NCI-H524 (cell line): Measurements from ENCODE around the gene LRRC41.
"Not testable (repeated sequence)": the region's sequence is repeated elsewhere in the genome, so short reads cannot be mapped to it uniquely, and the experiment has no call there.

Experiments
- DNase-seq, 2 experiments: peaks; one replicate each; lab custom pipeline; 2025; lab: John Stamatoyannopoulos, UW

The LRRC41 gene

DNA sequence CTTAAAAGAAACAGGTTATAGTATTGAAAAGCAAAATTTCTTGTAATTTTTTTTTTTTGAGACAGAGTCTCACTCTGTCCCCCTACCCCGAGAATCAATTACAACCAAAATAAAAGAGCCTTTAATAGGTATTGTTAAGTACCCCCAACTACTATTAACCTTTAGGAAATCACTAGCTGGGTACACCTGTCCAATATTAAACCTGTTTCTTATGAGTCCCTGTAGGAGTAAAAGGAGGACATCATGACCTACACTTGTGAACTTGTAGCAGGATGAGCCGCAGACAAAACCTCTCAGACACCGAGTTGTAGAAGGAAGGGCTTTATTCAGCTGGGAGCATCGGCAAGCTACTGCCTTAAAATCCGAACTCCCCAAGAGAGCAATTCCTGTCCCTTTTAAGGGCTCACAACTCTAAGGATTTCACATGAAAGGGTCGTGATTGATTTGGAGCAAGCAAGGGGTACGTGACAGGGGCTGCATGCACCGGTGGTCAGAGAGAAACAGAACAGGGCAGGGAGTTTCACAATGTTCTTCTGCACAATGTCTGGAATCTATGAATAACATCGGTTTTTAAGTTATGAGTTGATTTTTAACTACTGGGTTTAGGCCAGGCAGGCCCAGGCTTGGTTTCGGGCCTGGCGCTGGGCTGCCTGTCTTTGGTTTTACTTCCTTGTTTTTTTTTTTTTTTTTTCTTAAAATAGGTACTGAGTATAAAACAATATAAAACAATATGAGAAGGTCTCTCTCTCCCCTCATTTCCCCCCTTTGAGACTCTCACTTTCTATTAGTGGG, 22.1 kb upstream of the LRRC41 start:
- DNase-seq = not testable (repeated sequence)

DNA sequence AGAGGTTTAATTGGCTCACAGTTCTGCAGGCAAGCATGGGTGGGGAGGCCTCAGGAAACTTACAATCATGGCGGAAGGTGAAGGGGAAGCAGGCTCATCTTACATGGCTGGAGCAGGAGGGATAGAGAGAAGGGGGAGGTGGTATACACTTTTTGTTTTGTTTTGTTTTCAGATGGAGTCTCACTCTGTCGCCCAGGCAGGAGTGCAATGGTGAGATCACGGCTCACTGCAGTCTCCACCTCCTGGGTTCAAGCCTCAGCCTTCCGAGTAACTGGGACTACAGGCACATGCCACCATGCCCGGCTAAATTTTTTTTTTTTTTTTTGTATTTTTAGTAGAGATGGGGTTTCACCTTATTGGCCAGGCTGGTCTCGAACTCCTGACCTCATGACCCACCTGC, 18.8 kb upstream of the LRRC41 start:
- not testable (repeated sequence) for DNase-seq

DNA sequence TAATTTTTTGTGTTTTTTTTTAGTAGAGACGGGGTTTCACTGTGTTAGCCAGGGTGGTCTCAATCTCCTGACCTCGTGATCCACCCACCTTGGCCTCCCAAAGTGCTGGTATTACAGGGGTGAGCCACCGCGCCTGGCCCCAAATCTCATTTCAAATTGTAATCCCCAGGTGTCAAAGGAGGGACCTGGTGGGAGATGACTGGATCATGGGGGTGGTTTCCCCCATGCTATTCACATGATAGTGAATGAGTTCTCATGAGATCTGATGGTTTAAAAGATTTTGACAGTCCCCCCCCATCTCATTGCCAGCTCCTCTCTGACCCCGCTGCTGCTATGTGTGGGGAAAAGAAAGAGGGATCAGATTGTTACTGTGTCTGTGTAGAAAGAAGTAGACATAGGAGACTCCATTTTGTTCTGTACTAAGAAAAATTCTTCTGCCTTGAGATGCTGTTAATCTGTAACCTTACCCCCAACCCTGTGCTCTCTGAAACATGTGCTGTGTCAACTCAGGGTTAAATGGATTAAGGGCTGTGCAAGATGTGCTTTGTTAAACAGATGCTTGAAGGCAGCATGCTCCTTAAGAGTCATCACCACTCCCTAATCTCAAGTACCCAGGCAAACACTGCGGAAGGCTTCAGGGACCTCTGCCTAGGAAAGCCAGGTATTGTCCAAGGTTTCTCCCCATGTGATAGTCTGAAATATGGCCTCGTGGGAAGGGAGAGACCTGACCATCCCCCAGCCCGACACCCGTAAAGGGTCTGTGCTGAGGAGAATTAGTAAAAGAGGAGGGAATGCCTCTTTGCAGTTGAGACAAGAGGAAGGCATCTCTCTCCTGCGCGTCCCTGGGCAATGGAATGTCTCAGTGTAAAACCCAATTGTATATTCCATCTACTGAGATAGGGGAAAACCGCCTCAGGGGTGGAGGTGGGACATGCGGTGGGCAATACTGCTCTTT, 16.8 kb upstream of the LRRC41 start:
- peak; percentile 39 to 64 for DNase-seq

DNA sequence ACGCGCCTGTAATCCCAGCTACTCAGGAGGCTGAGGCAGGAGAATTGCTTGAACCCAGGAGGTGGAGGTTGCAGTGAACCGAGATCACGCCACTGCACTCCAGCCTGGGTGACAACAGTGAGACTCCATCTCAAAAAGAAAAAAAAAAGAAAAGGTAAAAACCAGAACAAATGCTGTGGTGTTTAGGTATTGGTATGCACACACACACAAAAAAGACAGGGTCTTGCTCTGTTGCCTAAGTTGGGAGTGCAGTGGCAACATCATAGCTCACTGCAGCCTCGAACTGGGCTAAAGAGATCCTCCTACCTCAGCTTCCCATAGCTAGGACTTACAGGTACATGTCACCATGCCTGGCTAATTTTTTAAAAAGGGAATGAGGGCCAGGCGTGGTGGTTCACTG, 15.9 kb upstream of the LRRC41 start:
- not testable (repeated sequence) for DNase-seq

DNA sequence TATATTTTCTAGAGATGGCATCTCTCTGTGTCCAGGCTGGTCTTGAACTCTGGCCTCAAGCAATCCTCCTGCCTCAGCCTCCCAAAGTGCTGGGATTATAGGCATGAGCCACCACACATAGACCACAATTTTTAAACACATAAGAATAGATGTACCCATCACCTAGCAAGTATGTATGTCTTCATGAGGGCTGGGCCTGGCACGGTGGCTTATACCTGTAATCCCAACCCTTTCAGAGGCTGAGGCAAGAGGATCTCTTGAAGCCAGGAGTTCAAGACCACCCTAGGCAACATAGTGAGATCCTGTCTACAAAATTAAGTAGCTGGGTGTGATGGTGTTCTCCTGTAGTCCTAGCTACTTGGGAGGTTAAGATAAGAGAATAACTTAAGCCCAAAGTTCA, 13.9 kb upstream of the LRRC41 start:
- DNase-seq = no peak

DNA sequence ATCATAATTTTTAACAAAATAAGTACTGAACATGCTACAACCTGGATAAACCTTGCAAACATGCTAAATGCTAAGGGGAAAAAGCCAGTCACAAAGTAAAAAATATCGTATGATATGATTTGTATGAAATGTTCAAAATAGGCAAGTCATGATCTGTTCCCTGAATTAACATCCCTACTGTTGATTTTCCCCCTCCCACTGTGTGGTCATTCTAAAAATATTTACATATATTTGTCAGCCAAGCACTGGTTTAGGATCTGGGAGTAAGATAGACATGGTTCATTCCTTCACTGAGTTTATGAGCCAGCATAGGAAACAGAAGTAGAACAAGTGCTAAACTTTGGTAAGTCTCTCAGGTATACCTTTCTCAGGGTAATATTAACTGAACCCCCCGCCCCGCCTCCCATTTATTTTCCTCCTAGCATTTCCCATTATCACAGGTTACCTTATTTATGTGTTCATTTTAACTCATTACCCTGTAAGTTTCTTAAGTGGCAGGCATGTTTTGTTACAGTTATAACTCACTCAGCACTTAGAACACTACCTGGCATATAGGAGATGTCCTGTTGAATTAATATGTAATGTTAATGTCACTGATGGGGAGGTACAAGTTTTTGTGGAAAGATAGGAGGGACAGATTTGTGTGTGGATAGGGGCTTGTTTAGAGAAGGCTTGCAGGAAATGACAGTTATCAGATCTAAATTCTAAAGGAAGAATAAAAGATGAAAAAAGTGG, 12.4 kb upstream of the LRRC41 start:
- no peak for DNase-seq

- no peak for DNase-seq
Observed at GRCh38 chr1:46310321-46310720, 6.9 kb upstream of the LRRC41 start.

GRCh38 chr1:46309401-46310159, 6.2 kb upstream of the LRRC41 start:
- no peak for DNase-seq

- no peak for DNase-seq
Observed at GRCh38 chr1:46306159-46306530, 2.7 kb upstream of the LRRC41 start.

DNA sequence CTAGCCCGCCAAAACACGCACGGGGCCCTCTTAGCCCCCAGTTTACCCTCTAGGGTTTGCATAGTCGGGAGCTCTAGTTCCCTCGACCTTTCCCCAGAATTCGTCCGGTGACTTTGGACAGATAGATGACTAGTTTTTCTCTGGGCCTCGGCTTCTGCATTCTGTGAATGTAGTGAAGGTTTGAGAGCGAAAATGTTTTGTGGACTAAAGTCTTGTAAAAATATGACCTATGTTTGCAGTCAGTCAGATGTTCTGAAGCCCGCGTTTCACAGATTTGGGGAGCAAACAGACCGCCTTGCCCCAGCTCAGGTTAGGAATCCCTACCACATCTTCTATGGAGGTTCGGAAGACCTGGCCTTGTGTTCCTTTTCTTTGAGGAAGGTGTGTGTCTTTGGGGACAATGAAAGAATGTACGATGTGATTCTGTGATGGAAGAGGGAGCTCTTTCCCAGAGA, 483 bp upstream of the LRRC41 start:
- DNase-seq = no peak

- DNase-seq = peak in 1 of 2 experiments; percentile 37
Observed at GRCh38 chr1:46302641-46303037, 777 bp downstream of the LRRC41 start.

- peak; percentile 27 to 40 for DNase-seq
Observed at GRCh38 chr1:46301808-46302640, 1.4 kb downstream of the LRRC41 start.

- no peak for DNase-seq
Observed at GRCh38 chr1:46301406-46301807, 2.0 kb downstream of the LRRC41 start.

DNA sequence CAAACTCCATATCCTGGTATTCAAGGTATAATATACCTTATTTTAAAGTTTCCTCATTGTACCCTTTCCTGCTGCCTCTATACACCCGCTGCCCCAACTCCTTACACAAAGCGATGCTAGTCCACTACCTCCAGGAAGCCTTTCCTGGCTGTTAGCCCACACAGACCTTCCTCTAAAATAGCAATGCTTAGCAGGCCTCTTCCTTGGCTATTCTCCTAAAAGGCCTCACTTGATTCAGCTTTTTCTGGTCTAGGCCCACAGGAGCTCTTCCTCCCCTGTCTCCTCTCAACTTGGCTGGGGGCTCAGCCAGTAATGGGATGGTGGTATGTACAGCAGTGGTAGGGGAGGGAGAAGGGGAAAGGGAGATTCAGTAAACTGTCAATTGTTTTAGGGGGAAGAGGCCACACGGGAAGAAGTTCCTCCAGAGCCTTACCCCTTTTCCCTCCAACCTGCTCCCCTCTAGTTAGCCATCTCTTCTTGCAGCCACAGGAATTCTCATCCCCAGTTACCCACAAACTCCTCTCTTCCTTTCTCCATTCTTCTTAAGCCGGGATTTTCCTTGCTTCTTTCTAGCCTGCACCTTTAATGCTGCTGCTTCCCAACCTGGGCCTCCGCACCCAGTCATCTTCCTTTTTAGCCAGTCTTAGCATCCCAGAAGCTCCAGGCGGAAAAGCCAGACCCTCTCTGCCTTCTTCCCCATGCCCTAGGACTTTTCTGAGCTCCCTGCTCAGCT, 2.6 kb downstream of the LRRC41 start:
- DNase-seq = no peak

DNA sequence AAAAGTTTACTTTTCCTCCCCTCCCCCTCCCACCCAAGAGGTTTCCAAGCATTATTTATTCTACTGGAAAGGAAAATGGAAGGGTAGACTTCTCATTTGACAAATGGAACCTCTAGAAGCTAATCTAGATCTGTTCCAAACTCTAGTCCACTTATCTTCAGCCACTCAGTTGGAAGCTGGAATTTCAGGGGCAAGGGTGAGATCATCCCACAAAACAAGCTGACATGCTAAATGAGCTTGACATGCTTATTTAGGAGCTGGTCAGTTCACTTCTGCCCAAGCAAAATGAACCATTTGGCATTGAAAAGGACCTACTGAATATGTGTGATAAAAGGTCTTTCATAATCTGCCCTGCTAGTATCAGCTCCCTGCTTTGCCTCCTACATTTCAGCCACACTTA, 5.0 kb downstream of the LRRC41 start:
- no peak for DNase-seq

DNA sequence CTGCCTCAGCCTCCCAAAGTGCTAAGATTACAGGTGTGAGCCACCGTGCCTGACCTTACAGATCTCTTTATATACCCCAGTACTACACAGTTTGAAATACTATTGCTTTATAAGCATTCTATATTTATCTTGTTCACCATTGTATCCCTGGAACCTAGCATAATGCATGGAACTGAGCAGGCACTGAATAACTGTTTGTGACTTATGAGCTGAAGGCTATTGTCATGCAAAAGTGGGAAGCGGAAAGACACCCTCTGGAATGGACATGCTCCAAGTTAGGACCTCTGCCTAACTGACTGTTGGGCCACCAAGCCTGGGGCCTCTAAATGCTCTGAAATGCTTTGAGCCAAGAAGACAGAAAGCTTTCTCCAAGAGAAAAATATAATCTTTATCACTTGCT, 8.1 kb downstream of the LRRC41 start:
- no peak for DNase-seq

- DNase-seq = no peak
Observed at GRCh38 chr1:46289976-46290375, 13.4 kb downstream of the LRRC41 start.

DNA sequence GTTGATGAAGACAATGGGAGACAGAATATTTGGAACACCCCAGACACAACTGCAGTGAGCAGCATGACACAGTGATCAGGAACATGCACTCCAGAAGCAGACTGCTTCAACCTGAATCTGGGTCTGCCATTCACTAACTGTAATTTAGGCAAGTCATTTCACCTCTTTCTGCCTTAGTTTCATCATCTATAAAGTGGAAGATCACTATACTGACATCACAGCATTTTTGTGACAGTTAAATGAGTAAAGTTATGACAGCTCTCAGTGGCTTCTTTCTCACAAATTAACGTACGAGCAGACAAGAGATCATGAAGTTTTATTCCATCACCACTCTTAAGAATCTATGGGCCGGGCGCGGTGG, 14.3 kb downstream of the LRRC41 start:
- DNase-seq = no peak

DNA sequence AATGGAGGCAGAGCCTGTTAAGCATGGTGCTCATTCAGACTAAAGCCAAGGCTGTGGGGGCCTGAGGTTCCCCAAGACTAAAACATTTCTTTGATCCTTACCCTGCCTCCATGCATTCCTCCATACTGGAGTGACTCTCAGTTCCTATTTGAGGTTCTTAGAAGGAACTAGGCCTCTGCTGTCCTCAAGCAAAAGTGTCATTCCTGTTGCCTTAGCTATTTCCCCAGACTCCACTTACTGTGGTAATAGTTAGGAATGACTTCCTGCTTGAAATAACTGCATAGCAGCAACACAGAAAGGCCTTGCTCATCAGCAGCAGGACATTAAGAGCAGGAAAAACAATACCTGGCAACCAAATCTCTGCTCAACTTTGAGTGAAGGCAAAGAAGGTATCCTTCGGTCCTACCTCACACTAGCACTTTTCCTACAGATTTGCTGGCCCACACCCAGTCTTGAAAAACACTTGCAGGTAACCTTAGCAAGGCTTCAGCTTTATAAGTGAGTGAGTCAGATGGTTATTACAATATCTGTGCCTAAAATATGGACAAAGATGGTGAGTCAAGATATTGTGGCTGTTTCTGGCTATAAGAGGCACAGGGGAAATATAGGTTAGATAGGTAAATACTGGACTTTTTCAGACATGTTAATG, 14.8 kb downstream of the LRRC41 start:
- DNase-seq = no peak
